Measurements from ENCODE around the gene SLC5A11. TPM values are rescaled to one million over a fixed set of nuclear protein-coding genes. Genes with fewer than 3 reads are reported as not detected.

The SLC5A11 gene
- polyA plus RNA-seq, 6 donors from 2014 or later = not detected

DNA sequence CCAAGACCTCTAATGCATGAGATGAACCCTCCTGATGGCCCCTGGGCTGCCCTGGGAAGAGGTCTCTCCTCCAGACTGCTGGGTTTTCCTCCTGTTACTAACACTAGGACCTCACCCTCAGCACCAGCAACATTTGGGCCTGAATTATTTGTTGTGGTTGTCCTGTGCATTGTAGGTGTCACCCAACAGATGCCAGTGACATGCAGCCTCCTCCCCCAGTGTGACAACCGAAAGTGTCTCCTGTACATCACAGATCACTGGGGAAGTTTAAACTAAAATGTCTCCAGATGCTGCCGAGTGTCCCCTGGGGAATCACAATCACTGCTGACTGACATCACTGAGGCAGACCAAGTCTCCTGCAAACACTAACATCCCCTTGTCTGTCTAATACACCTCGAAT, 74.8 kb downstream of the SLC5A11 start:
- no peak overlapping the region for H3K4me3 Mint-ChIP-seq
- peaks cover 9 to 41% of the 10 kb centered on the region in 2 donors for H3K36me3 Mint-ChIP-seq
- peak in 1 of 2 donors; percentile 30 for ATAC-seq (ENCODE audit: low read depth in 2 of 2)
- DNase-seq = no peak
- no peaks in the 10 kb centered on the region for H3K27me3 Mint-ChIP-seq
- no peaks in the 10 kb centered on the region for H3K9me3 Mint-ChIP-seq
- peak overlapping the region in 3 of 6 donors; percentile 7 to 82 (median 40) for H3K27ac Mint-ChIP-seq
- H3K4me1 Mint-ChIP-seq = peaks cover 15 to 37% (median 22%) of the 10 kb centered on the region in 3 donors

- ATAC-seq (ENCODE audit: low read depth in 2 of 2) = no peak
- Mint-ChIP-seq H3K9me3 (no peaks in the 10 kb centered on the region), H3K4me1 (peaks cover 15 to 37% (median 20%) of the 10 kb centered on the region in 3 donors), H3K27me3 (no peaks in the 10 kb centered on the region), H3K4me3 (peak overlapping the region in 4 of 8 donors; percentile 11 to 64 (median 22)), H3K36me3 (peaks cover 9 to 34% of the 10 kb centered on the region in 2 donors), H3K27ac (peak overlapping the region in 4 of 6 donors; percentile 40 to 83 (median 60))
- DNase-seq = no peak
Measured at GRCh38 chr16:24921229-24921628, 75.5 kb downstream of the SLC5A11 start.

GRCh38 chr16:24925163-24925562, 79.4 kb downstream of the SLC5A11 start:
- Mint-ChIP-seq H3K36me3 (peaks cover 9 to 26% of the 10 kb centered on the region in 2 donors), H3K27me3 (no peaks in the 10 kb centered on the region), H3K9me3 (no peaks in the 10 kb centered on the region), H3K27ac (no peak overlapping the region), H3K4me1 (peaks cover 0 to 17% (median 11%) of the 10 kb centered on the region in 3 donors), H3K4me3 (no peak overlapping the region)
- ATAC-seq (ENCODE audit: low read depth in 2 of 2) (no peak), DNase-seq (no peak)

GRCh38 chr16:24929409-24929808, 83.6 kb downstream of the SLC5A11 start:
- Mint-ChIP-seq H3K4me3 (no peak overlapping the region), H3K27me3 (no peaks in the 10 kb centered on the region), H3K27ac (no peak overlapping the region), H3K4me1 (peaks cover 0 to 3% (median 0%) of the 10 kb centered on the region in 3 donors), H3K36me3 (peaks cover 6 to 8% of the 10 kb centered on the region in 2 donors), H3K9me3 (no peaks in the 10 kb centered on the region)
- ATAC-seq (ENCODE audit: low read depth in 2 of 2) (no peak), DNase-seq (no peak)

- no peaks in the 10 kb centered on the region for H3K9me3 Mint-ChIP-seq
- DNase-seq (no peak), ATAC-seq (ENCODE audit: low read depth in 2 of 2) (no peak)
- H3K4me1 Mint-ChIP-seq = peaks cover 0 to 3% (median 0%) of the 10 kb centered on the region in 3 donors
- H3K27ac Mint-ChIP-seq = peak overlapping the region in 3 of 6 donors; percentile 38 to 81 (median 62)
- no peaks in the 10 kb centered on the region for H3K27me3 Mint-ChIP-seq
- peaks cover 6 to 14% of the 10 kb centered on the region in 2 donors for H3K36me3 Mint-ChIP-seq
- H3K4me3 Mint-ChIP-seq = no peak overlapping the region
Measured at GRCh38 chr16:24930440-24930839, 84.7 kb downstream of the SLC5A11 start.

- no peak overlapping the region for H3K4me3 Mint-ChIP-seq
- H3K9me3 Mint-ChIP-seq = no peaks in the 10 kb centered on the region
- H3K36me3 Mint-ChIP-seq = peaks cover 6 to 14% of the 10 kb centered on the region in 2 donors
- no peak for DNase-seq
- H3K27ac Mint-ChIP-seq = peak overlapping the region in 1 of 6 donors; percentile 88
- H3K27me3 Mint-ChIP-seq = no peaks in the 10 kb centered on the region
- peaks cover 0 to 3% (median 0%) of the 10 kb centered on the region in 3 donors for H3K4me1 Mint-ChIP-seq
- ATAC-seq (ENCODE audit: low read depth in 2 of 2) = no peak
Measured at GRCh38 chr16:24931091-24931490, 85.3 kb downstream of the SLC5A11 start.

- Mint-ChIP-seq H3K4me1 (peaks cover 0 to 6% (median 3%) of the 10 kb centered on the region in 3 donors), H3K36me3 (peaks cover 10 to 19% of the 10 kb centered on the region in 2 donors), H3K27ac (no peak overlapping the region), H3K9me3 (no peaks in the 10 kb centered on the region), H3K4me3 (no peak overlapping the region), H3K27me3 (no peaks in the 10 kb centered on the region)
- no peak for ATAC-seq (ENCODE audit: low read depth in 2 of 2)
- no peak for DNase-seq
Measured at GRCh38 chr16:24935336-24935735, 89.6 kb downstream of the SLC5A11 start.

GRCh38 chr16:24936151-24936550, 90.4 kb downstream of the SLC5A11 start:
- Mint-ChIP-seq H3K4me3 (no peak overlapping the region), H3K27ac (peak overlapping the region in 2 of 6 donors; percentile 34 to 63), H3K36me3 (peaks cover 10 to 20% of the 10 kb centered on the region in 2 donors), H3K4me1 (peaks cover 0 to 10% (median 3%) of the 10 kb centered on the region in 3 donors), H3K9me3 (no peaks in the 10 kb centered on the region), H3K27me3 (no peaks in the 10 kb centered on the region)
- ATAC-seq (ENCODE audit: low read depth in 2 of 2) = no peak
- no peak for DNase-seq

GRCh38 chr16:24939224-24939623, 93.5 kb downstream of the SLC5A11 start:
- ATAC-seq (ENCODE audit: low read depth in 2 of 2) (no peak), DNase-seq (no peak)
- Mint-ChIP-seq H3K9me3 (no peaks in the 10 kb centered on the region), H3K27ac (peak overlapping the region in 2 of 6 donors; percentile 58 to 71), H3K36me3 (peaks cover 12 to 37% of the 10 kb centered on the region in 2 donors), H3K4me3 (peak overlapping the region in 1 of 8 donors; percentile 29), H3K4me1 (peaks cover 0 to 10% (median 4%) of the 10 kb centered on the region in 3 donors), H3K27me3 (no peaks in the 10 kb centered on the region)

- no peak overlapping the region for H3K4me3 Mint-ChIP-seq
- no peaks in the 10 kb centered on the region for H3K9me3 Mint-ChIP-seq
- ATAC-seq (ENCODE audit: low read depth in 2 of 2) (no peak), DNase-seq (no peak)
- H3K27ac Mint-ChIP-seq = peak overlapping the region in 3 of 6 donors; percentile 28 to 80 (median 76)
- peaks cover 12 to 32% of the 10 kb centered on the region in 2 donors for H3K36me3 Mint-ChIP-seq
- H3K4me1 Mint-ChIP-seq = peaks cover 0 to 10% (median 4%) of the 10 kb centered on the region in 3 donors
- H3K27me3 Mint-ChIP-seq = no peaks in the 10 kb centered on the region
Measured at GRCh38 chr16:24939738-24940137, 94.0 kb downstream of the SLC5A11 start.

DNA sequence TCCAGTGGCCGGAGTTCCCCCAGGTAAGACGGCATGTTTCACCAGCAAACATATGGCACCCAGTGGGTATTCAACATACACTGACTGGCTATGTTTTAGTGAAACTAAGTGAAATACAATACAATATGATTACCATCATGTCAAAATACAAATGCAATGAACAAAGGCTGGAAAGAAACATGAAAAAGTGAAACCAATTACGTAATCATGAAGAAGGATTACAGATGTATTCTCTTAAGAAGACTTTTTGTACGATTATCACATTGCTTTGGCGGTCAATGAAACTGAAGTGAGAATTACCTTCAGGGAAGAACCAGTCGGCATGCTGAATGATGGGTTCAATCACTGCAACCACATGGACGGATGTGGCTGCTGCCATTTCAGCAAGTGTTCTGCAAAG, 97.7 kb downstream of the SLC5A11 start:
- Mint-ChIP-seq H3K4me1 (peaks cover 0 to 10% (median 7%) of the 10 kb centered on the region in 3 donors), H3K27ac (no peak overlapping the region), H3K4me3 (no peak overlapping the region), H3K27me3 (no peaks in the 10 kb centered on the region), H3K36me3 (peaks cover 19 to 55% of the 10 kb centered on the region in 2 donors), H3K9me3 (no peaks in the 10 kb centered on the region)
- ATAC-seq (ENCODE audit: low read depth in 2 of 2) (no peak), DNase-seq (no peak)

DNA sequence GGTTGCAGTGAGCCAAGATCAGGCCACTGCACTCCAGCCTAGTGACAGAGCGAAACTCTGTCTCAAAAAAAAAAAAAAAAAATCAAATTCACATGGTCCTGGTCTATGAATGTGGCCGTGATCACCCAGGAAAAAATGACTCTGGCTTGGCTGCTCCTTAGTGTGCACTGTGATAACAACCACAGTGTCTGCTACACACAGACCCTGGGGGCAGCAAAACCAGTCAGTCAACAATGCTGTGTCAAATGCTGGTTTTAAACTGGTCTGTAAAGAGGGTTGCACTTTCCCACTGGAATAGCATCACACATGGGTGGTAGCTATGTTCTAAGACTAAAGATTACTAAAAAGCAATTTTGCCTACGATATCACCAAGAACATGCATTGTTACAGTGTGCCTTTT, 98.4 kb downstream of the SLC5A11 start:
- Mint-ChIP-seq H3K9me3 (no peaks in the 10 kb centered on the region), H3K36me3 (peaks cover 19 to 55% of the 10 kb centered on the region in 2 donors)
- no peak for ATAC-seq (ENCODE audit: low read depth in 2 of 2)

DNA sequence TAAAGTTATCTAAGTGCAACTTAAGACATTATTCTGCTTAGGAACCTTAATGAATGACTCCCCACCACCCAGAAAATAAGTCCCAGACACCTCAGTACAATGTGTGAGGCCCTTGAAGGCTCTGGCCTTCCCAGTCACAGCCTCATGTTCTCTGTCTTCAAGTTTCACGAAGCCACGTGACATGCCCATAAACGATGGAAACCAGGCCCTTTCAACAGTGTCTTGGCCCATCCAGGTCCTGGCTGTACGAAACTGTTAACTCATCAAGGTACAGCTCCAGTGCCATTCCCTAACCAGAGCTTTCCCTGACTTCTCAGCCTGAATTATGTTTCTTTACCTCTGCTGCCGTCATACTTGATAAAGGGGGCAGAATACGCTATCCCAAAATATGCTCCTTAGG, 100.4 kb downstream of the SLC5A11 start:
- peak overlapping the region in 4 of 6 donors; percentile 42 to 92 (median 48) for H3K27ac Mint-ChIP-seq
- H3K36me3 Mint-ChIP-seq = peaks cover 19 to 49% of the 10 kb centered on the region in 2 donors
- no peak overlapping the region for H3K4me3 Mint-ChIP-seq
- H3K9me3 Mint-ChIP-seq = no peaks in the 10 kb centered on the region
- no peaks in the 10 kb centered on the region for H3K27me3 Mint-ChIP-seq
- no peak for ATAC-seq (ENCODE audit: low read depth in 2 of 2)
- no peak for DNase-seq
- peaks cover 0 to 7% (median 0%) of the 10 kb centered on the region in 3 donors for H3K4me1 Mint-ChIP-seq

More for the DNA sequence above, 98.4 kb downstream of the SLC5A11 start:
- H3K27me3 Mint-ChIP-seq = no peaks in the 10 kb centered on the region
- H3K4me1 Mint-ChIP-seq = peaks cover 0 to 10% (median 7%) of the 10 kb centered on the region in 3 donors
- no peak overlapping the region for H3K4me3 Mint-ChIP-seq
- no peak for DNase-seq
- no peak overlapping the region for H3K27ac Mint-ChIP-seq

DNA sequence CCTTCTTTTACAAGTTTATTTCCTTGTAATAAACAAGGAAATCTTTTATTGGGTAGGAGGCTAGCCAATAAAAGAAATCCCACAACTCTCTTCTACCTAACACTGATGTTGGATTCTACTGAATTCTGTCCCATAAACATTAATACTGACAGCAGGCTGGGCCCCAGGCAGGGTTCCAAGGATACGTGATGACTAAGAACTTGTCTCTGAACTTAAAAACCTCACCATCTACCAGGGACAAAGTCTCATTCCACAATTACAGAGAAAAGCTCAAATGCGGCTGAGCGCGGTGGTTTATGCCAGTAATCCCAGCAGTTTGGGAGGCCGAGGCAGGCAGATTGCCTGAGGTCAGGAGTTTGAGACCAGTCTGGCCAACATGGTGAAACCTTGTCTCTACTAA, 104.5 kb downstream of the SLC5A11 start:
- Mint-ChIP-seq H3K36me3 (peaks cover 28 to 48% of the 10 kb centered on the region in 2 donors), H3K27ac (peak overlapping the region in 1 of 6 donors; percentile 54), H3K9me3 (no peaks in the 10 kb centered on the region), H3K27me3 (no peaks in the 10 kb centered on the region), H3K4me3 (no peak overlapping the region), H3K4me1 (peaks cover 0 to 9% (median 7%) of the 10 kb centered on the region in 3 donors)
- DNase-seq (no peak), ATAC-seq (ENCODE audit: low read depth in 2 of 2) (no peak)

All from naive B cell (primary cell).